Effector memory CD8-positive, alpha-beta T cell (primary cell): Measurements from ENCODE around the gene KLHL22.
A peak's percentile ranks its signal among the peaks of the same experiment; 100 is the strongest.

ENCODE experiments used
- ATAC-seq: fragments of 150-1000 bp; cut with Tn5 transposase; replicated peaks from 2 replicates; pipeline ENCODE4 v1.10.0; 2021; ENCODE audit warnings: mild to moderate bottlenecking, moderate library complexity
- DNase-seq, 3 experiments: peaks; one replicate each; pipeline ENCODE4 v3.0.0; 2021
- H3K27ac Mint-ChIP-seq, 2 donors: one replicate each; pipeline ENCODE4 v1.8.0; 2022; ENCODE audit warnings: mild to moderate bottlenecking in 2 of 2, mixed read lengths in 2 of 2, moderate library complexity in 2 of 2
- H3K27me3 Mint-ChIP-seq, 2 donors: one replicate each; pipeline ENCODE4 v1.8.0; 2022; ENCODE audit warnings: mixed read lengths in 2 of 2
- H3K36me3 Mint-ChIP-seq: one replicate; pipeline ENCODE4 v1.8.0; 2022; ENCODE audit warnings: mild to moderate bottlenecking, moderate library complexity, mixed read lengths; ENCODE audit not compliant: insufficient read depth
- H3K4me1 Mint-ChIP-seq, 2 donors: one replicate each; pipeline ENCODE4 v1.8.0; 2022; ENCODE audit warnings: low read depth in 2 of 2, mixed read lengths in 2 of 2
- H3K4me3 Mint-ChIP-seq, 2 donors: one replicate each; pipeline ENCODE4 v1.8.0; 2022; ENCODE audit warnings: mild to moderate bottlenecking in 2 of 2, mixed read lengths in 2 of 2, moderate library complexity in 2 of 2
- H3K9me3 Mint-ChIP-seq, 2 donors: one replicate each; pipeline ENCODE4 v1.8.0; 2022; ENCODE audit warnings: mixed read lengths in 2 of 2

Gene KLHL22

GRCh38 chr22:20464912-20465758 is 30.5 kb downstream of the KLHL22 start:
- Mint-ChIP-seq H3K4me3 (peak overlapping the region; percentile 58 to 70), H3K27ac (peak overlapping the region; percentile 96 to 98), H3K27me3 (no peaks in the 10 kb centered on the region), H3K36me3 (peaks cover 14% of the 10 kb centered on the region), H3K9me3 (no peaks in the 10 kb centered on the region), H3K4me1 (peaks cover 33 to 34% of the 10 kb centered on the region in 2 donors)
- ATAC-seq (no peak), DNase-seq (no peak)

- H3K9me3 Mint-ChIP-seq, result no peaks in the 10 kb centered on the region
- peaks cover 37 to 38% of the 10 kb centered on the region in 2 donors for H3K4me1 Mint-ChIP-seq
- no peaks in the 10 kb centered on the region for H3K27me3 Mint-ChIP-seq
- H3K27ac Mint-ChIP-seq, result peak overlapping the region; percentile 96 to 98
- H3K4me3 Mint-ChIP-seq, result peak overlapping the region; percentile 58 to 70
- ATAC-seq (peak; percentile 83), DNase-seq (peak; percentile 18 to 37 (median 29))
- peaks cover 16% of the 10 kb centered on the region for H3K36me3 Mint-ChIP-seq
Observed at GRCh38 chr22:20464096-20464614, 31.4 kb downstream of the KLHL22 start.

- DNase-seq, result peak in 2 of 3 experiments; percentile 17 to 35
Observed at GRCh38 chr22:20463324-20464095, 32.1 kb downstream of the KLHL22 start.

GRCh38 chr22:20459862-20460261 is 35.7 kb downstream of the KLHL22 start:
- H3K9me3 Mint-ChIP-seq, result no peaks in the 10 kb centered on the region
- H3K4me1 Mint-ChIP-seq, result peaks cover 43 to 44% of the 10 kb centered on the region in 2 donors
- no peaks in the 10 kb centered on the region for H3K27me3 Mint-ChIP-seq
- ATAC-seq (no peak), DNase-seq (no peak)
- H3K27ac Mint-ChIP-seq, result no peak overlapping the region
- H3K4me3 Mint-ChIP-seq, result no peak overlapping the region
- peaks cover 24% of the 10 kb centered on the region for H3K36me3 Mint-ChIP-seq

More at GRCh38 chr22:20463324-20464095, 32.1 kb downstream of the KLHL22 start:
- Mint-ChIP-seq H3K27me3 (no peaks in the 10 kb centered on the region), H3K9me3 (no peaks in the 10 kb centered on the region), H3K4me3 (peak overlapping the region; percentile 58 to 70), H3K36me3 (peaks cover 20% of the 10 kb centered on the region), H3K27ac (peak overlapping the region; percentile 96 to 98), H3K4me1 (peaks cover 36 to 37% of the 10 kb centered on the region in 2 donors)
- ATAC-seq, result peak; percentile 76

GRCh38 chr22:20459152-20459542 is 36.4 kb downstream of the KLHL22 start:
- no peak overlapping the region for H3K4me3 Mint-ChIP-seq
- no peak for DNase-seq
- H3K36me3 Mint-ChIP-seq, result peaks cover 27% of the 10 kb centered on the region
- H3K27me3 Mint-ChIP-seq, result no peaks in the 10 kb centered on the region
- H3K27ac Mint-ChIP-seq, result no peak overlapping the region
- H3K9me3 Mint-ChIP-seq, result no peaks in the 10 kb centered on the region
- no peak for ATAC-seq
- H3K4me1 Mint-ChIP-seq, result peaks cover 37 to 38% of the 10 kb centered on the region in 2 donors

GRCh38 chr22:20458530-20459151 is 37.0 kb downstream of the KLHL22 start:
- no peaks in the 10 kb centered on the region for H3K9me3 Mint-ChIP-seq
- no peak for DNase-seq
- H3K4me1 Mint-ChIP-seq, result peaks cover 32 to 33% of the 10 kb centered on the region in 2 donors
- no peaks in the 10 kb centered on the region for H3K27me3 Mint-ChIP-seq
- no peak for ATAC-seq
- peak overlapping the region in 1 of 2 donors; percentile 66 for H3K27ac Mint-ChIP-seq
- no peak overlapping the region for H3K4me3 Mint-ChIP-seq
- H3K36me3 Mint-ChIP-seq, result peaks cover 27% of the 10 kb centered on the region

GRCh38 chr22:20457506-20458240 is 37.9 kb downstream of the KLHL22 start:
- H3K27me3 Mint-ChIP-seq, result no peaks in the 10 kb centered on the region
- peaks cover 26% of the 10 kb centered on the region for H3K36me3 Mint-ChIP-seq
- no peaks in the 10 kb centered on the region for H3K9me3 Mint-ChIP-seq
- H3K4me1 Mint-ChIP-seq, result peaks cover 22 to 26% of the 10 kb centered on the region in 2 donors
- DNase-seq, result no peak
- ATAC-seq, result no peak
- H3K27ac Mint-ChIP-seq, result no peak overlapping the region
- H3K4me3 Mint-ChIP-seq, result no peak overlapping the region

- peaks cover 18 to 22% of the 10 kb centered on the region in 2 donors for H3K4me1 Mint-ChIP-seq
- H3K4me3 Mint-ChIP-seq, result no peak overlapping the region
- no peak for DNase-seq
- ATAC-seq, result no peak
- H3K27ac Mint-ChIP-seq, result peak overlapping the region in 1 of 2 donors; percentile 47
- H3K9me3 Mint-ChIP-seq, result no peaks in the 10 kb centered on the region
- no peaks in the 10 kb centered on the region for H3K27me3 Mint-ChIP-seq
- H3K36me3 Mint-ChIP-seq, result peaks cover 23% of the 10 kb centered on the region
Observed at GRCh38 chr22:20456722-20457076, 38.9 kb downstream of the KLHL22 start.

GRCh38 chr22:20456064-20456721 is 39.4 kb downstream of the KLHL22 start:
- peak; percentile 99 for ATAC-seq
- H3K9me3 Mint-ChIP-seq, result no peaks in the 10 kb centered on the region
- DNase-seq, result peak; percentile 64 to 71 (median 64)
- H3K27me3 Mint-ChIP-seq, result no peaks in the 10 kb centered on the region
- H3K4me3 Mint-ChIP-seq, result no peak overlapping the region
- H3K27ac Mint-ChIP-seq, result peak overlapping the region in 1 of 2 donors; percentile 47
- peaks cover 21% of the 10 kb centered on the region for H3K36me3 Mint-ChIP-seq
- H3K4me1 Mint-ChIP-seq, result peaks cover 18 to 22% of the 10 kb centered on the region in 2 donors

GRCh38 chr22:20455709-20456063 is 39.9 kb downstream of the KLHL22 start:
- DNase-seq, result no peak
- peaks cover 18 to 22% of the 10 kb centered on the region in 2 donors for H3K4me1 Mint-ChIP-seq
- no peaks in the 10 kb centered on the region for H3K27me3 Mint-ChIP-seq
- H3K36me3 Mint-ChIP-seq, result peaks cover 21% of the 10 kb centered on the region
- H3K4me3 Mint-ChIP-seq, result no peak overlapping the region
- H3K27ac Mint-ChIP-seq, result no peak overlapping the region
- H3K9me3 Mint-ChIP-seq, result no peaks in the 10 kb centered on the region
- ATAC-seq, result no peak

- peaks cover 12% of the 10 kb centered on the region for H3K36me3 Mint-ChIP-seq
- no peak for ATAC-seq
- no peak overlapping the region for H3K27ac Mint-ChIP-seq
- peaks cover 9 to 12% of the 10 kb centered on the region in 2 donors for H3K4me1 Mint-ChIP-seq
- no peaks in the 10 kb centered on the region for H3K9me3 Mint-ChIP-seq
- DNase-seq, result no peak
- no peaks in the 10 kb centered on the region for H3K27me3 Mint-ChIP-seq
- H3K4me3 Mint-ChIP-seq, result no peak overlapping the region
Observed at GRCh38 chr22:20453222-20453621, 42.4 kb downstream of the KLHL22 start.

- Mint-ChIP-seq H3K4me1 (peaks cover 9 to 12% of the 10 kb centered on the region in 2 donors), H3K4me3 (no peak overlapping the region), H3K27me3 (no peaks in the 10 kb centered on the region), H3K36me3 (peaks cover 12% of the 10 kb centered on the region), H3K27ac (no peak overlapping the region), H3K9me3 (no peaks in the 10 kb centered on the region)
- ATAC-seq, result no peak
- no peak for DNase-seq
Observed at GRCh38 chr22:20451920-20452319, 43.7 kb downstream of the KLHL22 start.
